HepG2 (cell line): ENCODE results near the gene RTEL1. TPM values are rescaled to one million over a fixed set of nuclear protein-coding genes. Genes with fewer than 3 reads are reported as not detected.
A peak's percentile ranks its signal among the peaks of the same experiment; 100 is the strongest.

Source experiments
- ATAC-seq: fragments of 200-7000 bp; cut with Tn5 transposase; 3 replicates; pipeline ENCODE4 v1.9.1; 2020; ENCODE audit warnings: mild to moderate bottlenecking, moderate library complexity
- Bru-seq: library from RNA; stranded (reverse); fragments of 400-500 nt; gene quantifications from one replicate; lab custom pipeline; 2021; lab: Mats Ljungman, UMichigan
- BruChase-seq, 2 experiments: library from RNA; stranded (reverse); fragments of 400-500 nt; gene quantifications; one replicate each; lab custom pipeline; 2021; lab: Mats Ljungman, UMichigan
- BruUV-seq: library from RNA; stranded (reverse); fragments of 400-500 nt; replicated peaks from 2 replicates; lab custom pipeline; 2021; lab: Mats Ljungman, UMichigan
- CTCF ChIA-PET: fragments of 300-600 bp; formaldehyde crosslinking; extraction: SDS; loops from one replicate; lab custom pipeline; 2021; ENCODE audit warnings: low total read pairs, inconsistent platforms, low intra/inter-chr PET ratio; lab: Yijun Ruan, JAX
- POLR2A ChIA-PET: fragments of 350-600 bp; sonication (Branson Sonifier 250); formaldehyde crosslinking; loops from one replicate; lab custom pipeline; 2020; ENCODE audit warnings: antibody characterized with exemption, inconsistent platforms; lab: Yijun Ruan, JAX
- DNase-seq: peaks from one replicate; pipeline ENCODE4 v3.0.0-alpha.2; 2015; ENCODE audit warnings: low spot score
- FAIRE-seq: peaks from 3 replicates; lab custom pipeline; 2011; peaks lifted over from hg19 to GRCh38; lab: Jason Lieb, UNC
- H2AFZ ChIP-seq: one replicate; pipeline ENCODE4 v1.6.1; 2011; ENCODE audit warnings: low read length, inconsistent platforms
- H3K27ac ChIP-seq: fragments of 300-600 bp; 3 replicates; pipeline ENCODE4 v1.8.0; 2011; ENCODE audit warnings: mixed run types, mild to moderate bottlenecking, mixed read lengths, low read length, inconsistent platforms; ENCODE audit not compliant: insufficient read depth; ENCODE audit errors: extremely low read length
- H3K27me3 ChIP-seq, 2 experiments: fragments of 200-600 bp in 1 of 2; 2 replicates in 1 of 2; 3 replicates in 1 of 2; pipeline versions ENCODE4 v1.6.0 to v1.8.0; 2011; ENCODE audit warnings: low read length in 2 of 2, mild to moderate bottlenecking in 2 of 2, moderate library complexity in 2 of 2, inconsistent platforms in 1 of 2; ENCODE audit not compliant: insufficient read depth in 2 of 2, control insufficient read depth in 1 of 2
- H3K36me3 ChIP-seq, 2 experiments: fragments of 200-600 bp in 1 of 2; replicated peaks in 1 of 2; 2 replicates in 1 of 2; 3 replicates in 1 of 2; pipeline versions ENCODE4 v1.5.1 to v1.8.0; 2011; ENCODE audit warnings: low read length in 2 of 2, inconsistent platforms in 1 of 2; ENCODE audit not compliant: insufficient read depth in 2 of 2, control insufficient read depth in 1 of 2
- H3K4me1 ChIP-seq: 2 replicates; pipeline ENCODE4 v1.5.1; 2012; ENCODE audit warnings: low read length, inconsistent platforms; ENCODE audit not compliant: insufficient read depth
- H3K4me2 ChIP-seq: 2 replicates; pipeline ENCODE4 v1.6.0; 2011; ENCODE audit warnings: low read depth, low read length, inconsistent platforms
- H3K4me3 ChIP-seq, 3 experiments: fragments of 200-600 bp in 1 of 3; sonication (generic), shearing (Covaris generic) in 1 of 3; replicated peaks in 1 of 3; 2 replicates each; pipeline ENCODE4 v1.5.1; 2011 to 2016; ENCODE audit warnings: low read length in 3 of 3, inconsistent platforms in 2 of 3, low read depth in 2 of 3, mild to moderate bottlenecking in 2 of 3, control low read depth in 1 of 3, mixed read lengths in 1 of 3; ENCODE audit not compliant: insufficient read depth in 1 of 3
- H3K79me2 ChIP-seq: one replicate; pipeline ENCODE4 v1.6.1; 2011; ENCODE audit warnings: low read length, inconsistent platforms; ENCODE audit not compliant: insufficient read depth
- H3K9ac ChIP-seq: 2 replicates; pipeline ENCODE4 v1.6.0; 2011; ENCODE audit warnings: mild to moderate bottlenecking, low read depth, low read length, inconsistent platforms; ENCODE audit not compliant: insufficient read depth
- H3K9me3 ChIP-seq: 2 replicates; pipeline ENCODE4 v1.5.1; 2012; ENCODE audit warnings: mild to moderate bottlenecking, low read length
- H4K20me1 ChIP-seq: 2 replicates; pipeline ENCODE4 v1.6.0; 2011; ENCODE audit warnings: inconsistent platforms, mild to moderate bottlenecking, low read length, moderate library complexity; ENCODE audit not compliant: insufficient read depth
- HDAC2 ChIP-seq: sonication (generic); formaldehyde crosslinking; IDR thresholded peaks from 2 replicates; pipeline ENCODE4 v1.4.0; 2020; ENCODE audit warnings: missing genetic modification reagents
- PHF21A ChIP-seq: sonication (generic); formaldehyde crosslinking; IDR thresholded peaks from 2 replicates; pipeline ENCODE4 v1.5.0; 2020; ENCODE audit warnings: mild to moderate bottlenecking, missing genetic modification reagents
- STAG1 ChIP-seq: sonication (generic); formaldehyde crosslinking; IDR thresholded peaks from 2 replicates; pipeline ENCODE4 v1.4.0; 2020; ENCODE audit warnings: missing genetic modification reagents
- ZNF501 ChIP-seq: sonication (generic); formaldehyde crosslinking; IDR thresholded peaks from 2 replicates; pipeline ENCODE4 v1.5.1; 2020; ENCODE audit warnings: mild to moderate bottlenecking, moderate library complexity, missing genetic modification reagents
- WGBS: methylation state at CpG from one replicate; pipeline ENCODE4 v1.1.6; 2017; ENCODE audit warnings: low lambda C conversion rate; 5-methylcytosine and 5-hydroxymethylcytosine counted together
- in situ Hi-C: cut with HindIII; loops from 2 replicates; pipeline ENCODE4 v1.10.0; 2017; ENCODE audit warnings: low pct_unique_long_range_greater_than_20kb; ENCODE audit not compliant: extremely low pct_ligation_motif_present
- intact Hi-C: fragments of 100-400 bp; cut with micrococcal nuclease; formaldehyde crosslinking; loops from one replicate; pipeline ENCODE4 v1.10.0; 2022; ENCODE audit not compliant: unreplicated experiment
- long read RNA-seq, 2 experiments: library from RNA in 1 of 2; library from polyadenylated mRNA in 1 of 2; stranded (forward) in 1 of 2; unstranded in 1 of 2; transcript quantifications; one replicate each; pipeline ENCODE4 v2.0.0, GENCODE V29; 2019 to 2022
- polyA minus RNA-seq, 3 experiments: library from RNA; depleted of rRNA, polyadenylated mRNA; stranded (reverse); fragments of >200 nt; gene quantifications; 2 replicates each; pipeline ENCODE4 v1.2.3, GENCODE V29; 2011; ENCODE audit warnings: low replicate concordance in 1 of 3
- polyA plus RNA-seq, 8 experiments: library from polyadenylated mRNA; depleted of rRNA in 3 of 8; stranded (reverse) in 7 of 8; unstranded in 1 of 8; fragments of >200 nt; fragmentation: Illumina TruSeq in 4 of 8; extraction: Trizol in 4 of 8; gene quantifications; 2 replicates each; pipeline versions ENCODE4 v1.2.1 to v1.2.3, GENCODE V29; 2011 to 2016; ENCODE audit warnings: low read depth in 4 of 8, missing spikeins in 1 of 8, mixed read lengths in 1 of 8; ENCODE audit not compliant: insufficient read depth in 1 of 8
- total RNA-seq, 5 experiments: library from RNA; depleted of rRNA; stranded (reverse); fragments of >200 nt; fragmentation: Illumina TruSeq; extraction: Trizol; gene quantifications; 2 replicates each; pipeline ENCODE4 v1.2.3, GENCODE V29; 2016; ENCODE audit warnings: low read depth in 1 of 5
- TF ChIP-seq, protein P1 (sequence below): sonication (generic); formaldehyde crosslinking; IDR thresholded peaks from 2 replicates; pipeline ENCODE4; 2020; ENCODE audit warnings: missing genetic modification reagents, mild to moderate bottlenecking, borderline replicate concordance
- TF ChIP-seq, protein P2 (sequence below): sonication (generic); formaldehyde crosslinking; IDR thresholded peaks from 2 replicates; pipeline ENCODE4 v1.8.0; 2022; ENCODE audit warnings: missing genetic modification reagents, mild to moderate bottlenecking, borderline replicate concordance
- TF ChIP-seq, protein P3 (sequence below): IDR thresholded peaks from 2 replicates; pipeline ENCODE4 v1.6.1; 2016; ENCODE audit warnings: mild to moderate bottlenecking, missing biosample characterization, missing genetic modification reagents

RTEL1 gene, protein sequence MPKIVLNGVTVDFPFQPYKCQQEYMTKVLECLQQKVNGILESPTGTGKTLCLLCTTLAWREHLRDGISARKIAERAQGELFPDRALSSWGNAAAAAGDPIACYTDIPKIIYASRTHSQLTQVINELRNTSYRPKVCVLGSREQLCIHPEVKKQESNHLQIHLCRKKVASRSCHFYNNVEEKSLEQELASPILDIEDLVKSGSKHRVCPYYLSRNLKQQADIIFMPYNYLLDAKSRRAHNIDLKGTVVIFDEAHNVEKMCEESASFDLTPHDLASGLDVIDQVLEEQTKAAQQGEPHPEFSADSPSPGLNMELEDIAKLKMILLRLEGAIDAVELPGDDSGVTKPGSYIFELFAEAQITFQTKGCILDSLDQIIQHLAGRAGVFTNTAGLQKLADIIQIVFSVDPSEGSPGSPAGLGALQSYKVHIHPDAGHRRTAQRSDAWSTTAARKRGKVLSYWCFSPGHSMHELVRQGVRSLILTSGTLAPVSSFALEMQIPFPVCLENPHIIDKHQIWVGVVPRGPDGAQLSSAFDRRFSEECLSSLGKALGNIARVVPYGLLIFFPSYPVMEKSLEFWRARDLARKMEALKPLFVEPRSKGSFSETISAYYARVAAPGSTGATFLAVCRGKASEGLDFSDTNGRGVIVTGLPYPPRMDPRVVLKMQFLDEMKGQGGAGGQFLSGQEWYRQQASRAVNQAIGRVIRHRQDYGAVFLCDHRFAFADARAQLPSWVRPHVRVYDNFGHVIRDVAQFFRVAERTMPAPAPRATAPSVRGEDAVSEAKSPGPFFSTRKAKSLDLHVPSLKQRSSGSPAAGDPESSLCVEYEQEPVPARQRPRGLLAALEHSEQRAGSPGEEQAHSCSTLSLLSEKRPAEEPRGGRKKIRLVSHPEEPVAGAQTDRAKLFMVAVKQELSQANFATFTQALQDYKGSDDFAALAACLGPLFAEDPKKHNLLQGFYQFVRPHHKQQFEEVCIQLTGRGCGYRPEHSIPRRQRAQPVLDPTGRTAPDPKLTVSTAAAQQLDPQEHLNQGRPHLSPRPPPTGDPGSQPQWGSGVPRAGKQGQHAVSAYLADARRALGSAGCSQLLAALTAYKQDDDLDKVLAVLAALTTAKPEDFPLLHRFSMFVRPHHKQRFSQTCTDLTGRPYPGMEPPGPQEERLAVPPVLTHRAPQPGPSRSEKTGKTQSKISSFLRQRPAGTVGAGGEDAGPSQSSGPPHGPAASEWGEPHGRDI (N-terminal part only)
- total RNA-seq (2016; rRNA removed; fragmentation: Illumina TruSeq; extraction: Trizol), result 10.9 and 21.8 TPM in 2 replicates
- total RNA-seq (2016; cell fraction: cytosol; rRNA removed; fragmentation: Illumina TruSeq; extraction: Trizol; ENCODE audit: low read depth), result 1.6 and 2.4 TPM in 2 replicates
- total RNA-seq (2016; cell fraction: insoluble cytoplasmic fraction; rRNA removed; fragmentation: Illumina TruSeq; extraction: Trizol), result 8.3 and 23.6 TPM in 2 replicates
- 4.7 and 6.3 TPM in 2 replicates for total RNA-seq (2016; cell fraction: membrane; rRNA removed; fragmentation: Illumina TruSeq; extraction: Trizol)
- 34.3 and 37.2 TPM in 2 replicates for total RNA-seq (2016; cell fraction: nucleus; rRNA removed; fragmentation: Illumina TruSeq; extraction: Trizol)
- 29.5 and 36.4 TPM in 2 replicates for polyA plus RNA-seq (2011; rRNA removed)
- 3.8 and 9.1 TPM in 2 replicates for polyA plus RNA-seq (2011; cell fraction: cytosol; rRNA removed)
- 268 and 385 TPM in 2 replicates for polyA plus RNA-seq (2011; cell fraction: nucleus; rRNA removed)
- polyA plus RNA-seq (2012), result 16.7 and 17.6 TPM in 2 replicates
- polyA plus RNA-seq (2016; cell fraction: cytosol; fragmentation: Illumina TruSeq; extraction: Trizol; ENCODE audit: low read depth), result 1.9 TPM in 2 replicates
- polyA plus RNA-seq (2016; cell fraction: insoluble cytoplasmic fraction; fragmentation: Illumina TruSeq; extraction: Trizol; ENCODE audit: low read depth), result 8.6 and 15.7 TPM in 2 replicates
- 4.9 and 5.5 TPM in 2 replicates for polyA plus RNA-seq (2016; cell fraction: membrane; fragmentation: Illumina TruSeq; extraction: Trizol; ENCODE audit: low read depth)
- 117 and 129 TPM in 2 replicates for polyA plus RNA-seq (2016; cell fraction: nucleus; fragmentation: Illumina TruSeq; extraction: Trizol; ENCODE audit: insufficient read depth, low read depth)
- 47.6 and 86.8 TPM in 2 replicates for polyA minus RNA-seq (2011; rRNA and poly(A)+ RNA removed; ENCODE audit: low replicate concordance)
- 5.5 and 5.7 TPM in 2 replicates for polyA minus RNA-seq (2011; cell fraction: cytosol; rRNA and poly(A)+ RNA removed)
- polyA minus RNA-seq (2011; cell fraction: nucleus; rRNA and poly(A)+ RNA removed), result 78.0 and 85.2 TPM in 2 replicates
- percentile 51 among the genes with signal in this experiment for Bru-seq, nascent RNA
- percentile 66 among the genes with signal in this experiment for BruChase-seq, experiment 1, labeled RNA remaining after a 6-hour chase
- BruChase-seq, experiment 2, labeled RNA remaining after a 2-hour chase, result percentile 63 among the genes with signal in this experiment
- long read RNA-seq, experiment 1, full-length matches to known transcripts, result 1 of 8 reads
- long read RNA-seq, experiment 1, partial matches to known transcripts, result 4 of 8 reads
- long read RNA-seq, experiment 1, other reads (novel, unspliced or antisense), result 3 of 8 reads
- long read RNA-seq, experiment 2, partial matches to known transcripts, result 12 of 24 reads
- long read RNA-seq, experiment 2, other reads (novel, unspliced or antisense), result 12 of 24 reads

DNA sequence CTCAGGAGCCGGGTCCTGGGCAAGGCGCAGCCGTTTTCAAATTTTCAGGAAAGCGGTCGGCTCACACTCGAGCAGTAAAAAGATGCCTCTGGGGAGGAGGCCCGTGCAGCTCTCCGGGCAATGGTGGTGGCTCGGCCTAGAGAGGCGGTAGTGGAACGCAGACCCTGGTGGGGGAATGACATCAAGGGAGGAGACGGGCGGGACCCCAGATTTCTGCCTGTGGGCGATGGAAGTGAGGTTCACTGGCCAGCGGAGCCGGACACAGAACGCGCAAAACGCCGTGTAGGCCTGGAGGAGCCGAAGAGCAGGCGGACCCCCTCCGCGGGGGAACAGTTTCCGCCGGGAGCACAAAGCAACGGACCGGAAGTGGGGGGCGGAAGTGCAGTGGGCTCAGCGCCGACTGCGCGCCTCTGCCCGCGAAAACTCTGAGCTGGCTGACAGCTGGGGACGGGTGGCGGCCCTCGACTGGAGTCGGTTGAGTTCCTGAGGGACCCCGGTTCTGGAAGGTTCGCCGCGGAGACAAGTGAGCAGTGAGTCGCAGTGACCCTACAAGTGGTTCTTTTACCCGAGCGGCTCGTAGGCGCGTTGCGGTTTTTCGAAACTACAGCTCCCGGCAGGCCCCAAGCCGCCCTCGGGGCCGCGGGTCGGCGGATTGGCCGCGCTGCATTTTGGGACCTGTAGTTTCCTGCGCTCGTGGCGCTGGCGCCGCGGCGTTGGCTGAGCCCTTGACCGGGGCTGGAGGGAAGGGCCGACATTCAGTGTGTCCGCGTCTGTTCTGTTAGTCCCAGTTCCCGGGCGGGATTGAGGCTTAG, at the start of gene RTEL1:
Gene RTEL1, plus strand, starts transcription at position 376 of the 812 bp plus-strand sequence. CDS start 1,091 bp downstream, outside the sequence.
- peak within 1 kb of the TSS; percentile 77 for H2AFZ ChIP-seq
- 3% methylated on average over 41 of the region's 73 CpGs for WGBS
- H3K79me2 ChIP-seq, result peaks cover 17% of the 10 kb centered on the region
- in situ Hi-C loops, result no loop called here
- H3K36me3 ChIP-seq, result peaks cover 16 to 25% of the 10 kb centered on the region in 2 experiments
- H3K9me3 ChIP-seq, result no peaks in the 10 kb centered on the region
- H3K9ac ChIP-seq, result peak within 1 kb of the TSS; percentile 87
- no peaks in the 10 kb centered on the region; a peak in 1 of 5 replicates for H3K27me3 ChIP-seq
- no TSS peak for BruUV-seq
- H3K4me2 ChIP-seq, result peak within 1 kb of the TSS; percentile 93
- ChIA-PET POLR2A (interaction anchor here (0.7 to 2.8 kb wide), 31 partner anchors 9 to 407 kb away, joined by 3 to 30 read pairs (median 4); partner anchors contain the start of genes ARFRP1, GMEB2, HELZ2 and PRPF6), CTCF (no interaction called here)
- peaks cover 40% of the 10 kb centered on the region for H3K4me1 ChIP-seq
- FAIRE-seq (peak; percentile 91), ATAC-seq (peak; percentile 93), DNase-seq (peak; percentile 93)
- H4K20me1 ChIP-seq, result no peaks in the 10 kb centered on the region
- H3K4me3 ChIP-seq, result peak within 1 kb of the TSS; percentile 78 to 95 (median 94)
- H3K27ac ChIP-seq, result peak within 1 kb of the TSS; percentile 65
- intact Hi-C loops, result loop anchor here (1.0 to 10.0 kb wide), 2 partner anchors 30 to 123 kb away; partner anchors contain the start of gene PTK6
- TF ChIP-seq STAG1 (peak; percentile 44), PHF21A (CRISPR knock-in tag) (peak; percentile 83), ZNF501 (CRISPR knock-in tag) (peak; percentile 99), HDAC2 (CRISPR knock-in tag) (peak; percentile 95)
- TF ChIP-seq, protein P1, sequence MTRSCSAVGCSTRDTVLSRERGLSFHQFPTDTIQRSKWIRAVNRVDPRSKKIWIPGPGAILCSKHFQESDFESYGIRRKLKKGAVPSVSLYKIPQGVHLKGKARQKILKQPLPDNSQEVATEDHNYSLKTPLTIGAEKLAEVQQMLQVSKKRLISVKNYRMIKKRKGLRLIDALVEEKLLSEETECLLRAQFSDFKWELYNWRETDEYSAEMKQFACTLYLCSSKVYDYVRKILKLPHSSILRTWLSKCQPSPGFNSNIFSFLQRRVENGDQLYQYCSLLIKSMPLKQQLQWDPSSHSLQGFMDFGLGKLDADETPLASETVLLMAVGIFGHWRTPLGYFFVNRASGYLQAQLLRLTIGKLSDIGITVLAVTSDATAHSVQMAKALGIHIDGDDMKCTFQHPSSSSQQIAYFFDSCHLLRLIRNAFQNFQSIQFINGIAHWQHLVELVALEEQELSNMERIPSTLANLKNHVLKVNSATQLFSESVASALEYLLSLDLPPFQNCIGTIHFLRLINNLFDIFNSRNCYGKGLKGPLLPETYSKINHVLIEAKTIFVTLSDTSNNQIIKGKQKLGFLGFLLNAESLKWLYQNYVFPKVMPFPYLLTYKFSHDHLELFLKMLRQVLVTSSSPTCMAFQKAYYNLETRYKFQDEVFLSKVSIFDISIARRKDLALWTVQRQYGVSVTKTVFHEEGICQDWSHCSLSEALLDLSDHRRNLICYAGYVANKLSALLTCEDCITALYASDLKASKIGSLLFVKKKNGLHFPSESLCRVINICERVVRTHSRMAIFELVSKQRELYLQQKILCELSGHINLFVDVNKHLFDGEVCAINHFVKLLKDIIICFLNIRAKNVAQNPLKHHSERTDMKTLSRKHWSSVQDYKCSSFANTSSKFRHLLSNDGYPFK (CRISPR knock-in tag), result peak; percentile 87
- TF ChIP-seq, protein P2, sequence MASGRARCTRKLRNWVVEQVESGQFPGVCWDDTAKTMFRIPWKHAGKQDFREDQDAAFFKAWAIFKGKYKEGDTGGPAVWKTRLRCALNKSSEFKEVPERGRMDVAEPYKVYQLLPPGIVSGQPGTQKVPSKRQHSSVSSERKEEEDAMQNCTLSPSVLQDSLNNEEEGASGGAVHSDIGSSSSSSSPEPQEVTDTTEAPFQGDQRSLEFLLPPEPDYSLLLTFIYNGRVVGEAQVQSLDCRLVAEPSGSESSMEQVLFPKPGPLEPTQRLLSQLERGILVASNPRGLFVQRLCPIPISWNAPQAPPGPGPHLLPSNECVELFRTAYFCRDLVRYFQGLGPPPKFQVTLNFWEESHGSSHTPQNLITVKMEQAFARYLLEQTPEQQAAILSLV (CRISPR knock-in tag), result peak; percentile 96; the same call in 1 of the 2 replicates
- TF ChIP-seq, protein P3, sequence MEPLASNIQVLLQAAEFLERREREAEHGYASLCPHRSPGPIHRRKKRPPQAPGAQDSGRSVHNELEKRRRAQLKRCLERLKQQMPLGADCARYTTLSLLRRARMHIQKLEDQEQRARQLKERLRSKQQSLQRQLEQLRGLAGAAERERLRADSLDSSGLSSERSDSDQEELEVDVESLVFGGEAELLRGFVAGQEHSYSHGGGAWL, result peak; percentile 95
